ENCODE results near the gene UBE2Q2.

Gene UBE2Q2

DNA sequence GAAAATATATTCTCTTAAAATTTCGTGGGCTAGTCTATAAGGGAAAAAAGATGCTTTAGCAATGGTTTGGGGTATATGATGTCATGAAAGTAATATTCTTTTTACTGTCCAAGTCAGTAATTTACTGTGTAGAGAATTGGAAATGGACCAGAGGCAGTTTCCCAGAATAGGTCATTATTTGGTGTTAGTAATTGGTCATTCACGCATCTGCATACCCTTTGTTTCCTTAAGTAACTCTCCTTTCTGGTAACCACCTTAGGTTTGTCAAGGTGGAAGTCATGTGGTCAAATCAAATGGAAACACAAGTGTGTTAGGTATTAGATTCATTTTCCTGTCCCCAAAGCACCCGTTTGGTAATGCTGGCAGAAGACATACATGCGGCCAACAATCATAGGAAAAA is 84.4 kb downstream of the UBE2Q2 start:
- DNase-seq = no peak

DNA sequence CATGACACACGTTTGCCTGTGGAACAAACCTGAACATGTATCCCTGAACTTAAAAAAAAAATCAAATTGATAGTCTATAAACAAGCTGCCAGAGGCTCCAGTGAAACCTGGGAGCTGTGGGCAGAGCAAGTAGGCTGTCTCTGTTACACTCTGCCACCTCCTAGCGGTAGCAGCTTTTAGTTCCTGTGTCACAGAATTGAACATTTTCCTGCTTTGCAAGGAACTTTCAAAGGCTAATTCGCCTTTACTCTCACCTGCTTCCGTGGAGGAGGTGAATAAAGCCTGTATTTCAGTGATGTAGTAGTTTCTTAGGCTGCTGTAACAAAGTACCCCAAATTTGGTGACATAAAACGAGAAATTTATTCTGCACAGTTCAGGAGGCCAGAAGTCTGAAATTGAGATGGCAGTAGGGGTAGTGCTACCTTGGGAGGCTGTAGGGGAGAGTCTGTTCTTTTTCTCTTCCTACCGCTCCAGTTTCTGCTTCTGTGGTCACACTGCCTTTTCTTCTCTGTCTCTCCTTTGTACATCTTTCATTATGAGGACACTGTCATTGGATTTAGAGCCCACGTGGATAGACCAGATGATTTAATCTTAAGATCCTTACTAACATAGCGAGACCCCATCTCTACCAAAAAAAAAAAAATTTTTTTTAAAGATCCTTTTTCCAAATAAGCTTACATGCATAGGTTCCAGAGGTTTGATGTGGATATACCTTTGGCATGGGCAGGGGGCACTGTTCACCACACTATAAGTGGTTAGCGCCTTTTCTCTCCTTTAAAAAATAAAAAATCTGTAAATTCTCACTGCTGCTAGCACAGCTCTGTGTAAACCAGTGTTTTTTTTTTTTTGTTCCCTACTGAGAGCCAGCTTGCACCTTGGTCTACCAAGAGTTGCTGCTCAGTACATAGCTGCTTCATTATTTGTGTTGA is 85.7 kb downstream of the UBE2Q2 start:
- DNase-seq = peak; percentile 27

DNA sequence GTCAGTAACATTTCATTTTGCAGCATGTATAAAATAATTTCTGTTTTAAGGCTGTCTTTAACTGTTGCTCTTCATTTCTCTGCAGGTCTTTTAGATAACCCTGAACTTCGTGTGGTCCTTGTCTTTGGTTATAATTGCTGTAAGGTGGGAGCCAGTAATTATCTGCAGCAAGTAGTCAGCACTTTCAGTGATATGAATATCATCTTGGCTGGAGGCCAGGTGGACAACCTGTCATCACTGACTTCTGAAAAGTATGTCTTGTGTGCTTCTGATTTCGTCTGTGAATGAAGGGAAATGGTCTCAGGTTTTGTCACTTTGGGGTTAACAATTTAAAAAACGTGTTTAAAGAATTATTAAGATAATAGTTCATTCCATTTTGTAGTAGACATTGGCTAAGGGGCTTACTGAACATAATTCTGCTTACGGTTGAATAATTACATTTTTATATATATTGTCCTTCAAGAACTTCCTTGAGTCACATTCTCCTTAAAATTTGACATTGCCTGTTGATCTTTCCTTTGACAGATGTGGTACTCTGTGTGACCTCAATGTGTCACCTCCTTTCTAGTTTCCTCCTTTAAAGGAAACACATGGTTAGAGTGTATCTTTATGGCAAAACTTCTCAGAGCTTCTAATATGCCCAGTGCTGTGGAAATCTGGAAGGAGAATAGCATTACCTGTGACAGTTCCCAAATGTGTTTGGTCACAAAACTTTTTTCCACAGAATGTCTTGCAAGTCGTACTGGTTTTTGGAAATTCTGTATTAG is 86.7 kb downstream of the UBE2Q2 start:
- no peak for DNase-seq

DNA sequence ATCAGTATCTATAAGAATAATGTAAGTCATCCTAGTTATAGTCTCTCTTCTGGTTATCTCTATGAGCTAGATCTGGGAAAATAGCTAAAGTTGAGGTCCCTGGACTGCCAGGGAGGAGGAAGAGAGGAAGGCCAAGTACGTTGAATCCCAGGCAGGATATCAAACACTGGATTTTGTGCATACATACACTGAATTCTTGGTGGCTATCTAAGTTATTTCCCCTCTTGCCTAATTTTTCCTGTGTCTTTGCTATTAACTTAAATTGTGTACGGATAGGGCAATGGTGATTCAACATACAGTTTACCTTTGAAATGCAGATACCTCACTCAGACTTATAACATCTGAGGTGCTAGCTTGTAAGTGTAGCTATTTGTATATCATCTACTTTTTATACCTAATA is 87.6 kb downstream of the UBE2Q2 start:
- no peak for DNase-seq

DNA sequence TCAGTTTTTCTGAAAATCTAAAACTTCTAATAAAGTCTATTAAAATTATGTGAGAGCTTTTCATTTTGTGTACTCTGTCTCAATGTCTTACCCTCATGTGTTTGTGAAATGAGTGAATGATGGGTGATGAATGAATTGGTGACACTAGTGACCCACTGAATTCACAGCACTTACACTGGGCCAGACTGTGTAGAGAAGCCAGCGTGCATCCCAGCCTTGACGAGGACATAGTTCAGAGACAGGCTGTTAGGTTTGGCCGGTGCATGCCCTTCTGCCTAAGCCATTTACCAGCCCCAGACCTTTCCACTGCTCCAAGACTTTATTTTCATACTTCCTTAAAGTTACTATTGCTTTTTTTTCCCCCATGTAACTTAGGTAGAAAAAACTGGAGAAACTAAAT is 99.2 kb downstream of the UBE2Q2 start:
- DNase-seq = no peak

DNA sequence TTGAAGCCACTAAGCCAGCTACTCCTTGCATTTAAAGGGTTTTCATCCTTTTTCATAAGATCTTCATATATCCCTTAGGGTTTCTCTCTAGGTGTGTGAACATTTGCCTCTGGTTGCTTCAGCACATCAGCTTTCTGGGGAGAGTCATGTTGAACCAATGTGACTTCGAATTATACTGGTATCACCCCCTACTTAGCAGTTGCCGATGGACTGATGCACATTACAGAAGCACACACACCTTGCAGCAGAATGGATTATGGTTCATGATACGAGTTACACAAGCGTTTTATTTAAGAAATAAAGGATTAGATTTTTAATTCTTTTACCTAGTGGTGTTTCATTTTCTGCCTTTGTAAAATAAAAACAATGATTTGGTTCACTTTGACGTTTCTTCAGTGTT is 100.0 kb downstream of the UBE2Q2 start:
- no peak for DNase-seq

DNA sequence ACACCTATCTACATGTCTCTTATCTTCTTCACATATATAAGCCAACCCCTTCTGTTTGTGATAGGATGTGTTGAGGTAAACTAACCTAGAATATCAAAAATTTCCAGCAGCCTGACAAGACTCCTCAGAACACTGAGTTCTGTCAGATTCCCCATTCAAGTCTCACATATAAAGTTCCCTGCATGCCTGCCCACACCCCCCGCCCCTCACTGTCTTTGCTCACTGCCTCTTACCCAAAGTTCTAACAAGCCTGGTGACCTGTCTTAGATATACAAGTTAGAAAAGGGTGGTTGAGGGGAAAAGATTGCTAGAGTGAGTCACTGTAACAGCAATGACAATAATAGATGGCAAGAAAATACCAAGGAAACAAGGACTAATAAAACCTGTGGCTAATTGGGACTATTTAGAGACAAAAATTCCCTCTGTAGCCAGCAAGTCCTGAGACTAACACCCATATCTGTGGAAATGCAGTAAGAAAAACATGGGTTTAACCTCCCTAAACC is 100.5 kb downstream of the UBE2Q2 start:
- no peak for DNase-seq

DNA sequence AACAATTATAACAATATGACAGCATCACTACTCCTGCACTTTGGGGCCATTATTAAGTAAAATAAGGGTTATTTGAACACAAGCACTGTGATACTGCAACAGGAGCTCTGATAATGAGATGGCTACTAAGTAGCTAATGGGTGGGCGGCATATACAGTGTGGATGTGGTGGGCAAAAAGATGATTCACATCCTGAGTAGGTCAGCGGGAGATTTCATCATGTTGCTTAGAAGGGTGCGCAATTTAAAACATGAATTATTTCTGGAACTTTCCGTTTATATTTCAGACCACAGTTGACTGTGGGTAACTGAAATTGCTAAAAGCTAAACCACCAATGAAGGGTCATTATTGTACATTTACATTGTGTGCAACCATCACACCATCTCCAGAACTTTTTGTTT is 102.7 kb downstream of the UBE2Q2 start:
- peak; percentile 41 for DNase-seq

DNA sequence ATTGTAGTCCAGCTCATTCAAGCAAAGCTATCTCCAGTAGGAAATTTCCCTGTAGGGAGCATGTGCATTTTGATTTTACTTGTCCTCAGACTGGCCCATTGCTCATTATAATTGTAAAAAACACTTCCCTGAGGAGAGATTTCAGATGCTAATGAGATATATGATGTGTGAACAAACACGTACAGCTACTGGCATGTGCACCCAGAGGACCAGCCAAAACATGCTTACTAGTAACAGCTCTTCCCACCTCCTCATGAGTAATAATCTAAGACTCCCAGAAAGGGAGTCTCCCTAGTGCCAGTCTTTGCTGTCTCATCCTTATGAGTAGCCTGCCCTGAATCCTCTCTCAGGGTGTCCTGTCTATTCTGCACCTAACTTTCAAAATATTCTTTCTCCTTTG is 103.8 kb downstream of the UBE2Q2 start:
- peak; percentile 75 for DNase-seq

DNA sequence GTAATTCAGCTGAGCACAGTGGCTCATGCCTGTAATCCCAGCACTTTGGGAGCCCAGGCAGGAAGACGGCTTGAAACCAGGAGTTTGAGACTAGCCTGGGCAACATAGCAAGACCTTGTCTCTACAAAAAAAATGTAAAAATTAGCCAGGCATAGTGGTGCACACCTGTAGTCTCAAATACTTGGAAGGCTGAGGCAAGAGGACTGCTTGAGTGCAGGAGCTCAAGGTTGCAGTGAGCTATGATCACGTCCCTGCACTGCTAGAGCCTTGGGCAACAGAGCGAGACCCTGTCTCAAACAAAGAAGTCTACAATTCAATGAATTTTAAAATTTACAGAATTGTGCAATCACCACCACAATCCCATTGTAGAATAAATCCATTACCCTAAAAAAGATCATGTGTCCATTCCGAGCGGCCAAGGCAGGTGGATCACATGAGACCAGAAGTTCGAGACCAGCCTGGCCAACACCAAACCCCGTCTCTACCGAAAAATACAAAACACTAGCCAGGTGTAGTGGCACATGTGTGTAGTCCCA is 105.6 kb downstream of the UBE2Q2 start:
- no peak for DNase-seq

Data from fibroblast of skin of scalp (primary cell).